T follicular helper cell (primary cell): ENCODE measurements around the gene LITAF.
"Not testable (repeated sequence)": the region's sequence is repeated elsewhere in the genome, so short reads cannot be mapped to it uniquely, and the experiment has no call there.

ENCODE experiments used
- DNase-seq: peaks from one replicate; pipeline ENCODE4 v3.0.0-alpha.2; 2020; ENCODE audit warnings: low read depth

LITAF gene

GRCh38 chr16:11572301-11572995 lies 14.3 kb downstream of the LITAF start:
- DNase-seq, result peak; percentile 64

- DNase-seq, result no peak
Observed at GRCh38 chr16:11571549-11571948, 15.2 kb downstream of the LITAF start.

GRCh38 chr16:11570806-11571205 lies 15.9 kb downstream of the LITAF start:
- no peak for DNase-seq

GRCh38 chr16:11570258-11570657 lies 16.5 kb downstream of the LITAF start:
- no peak for DNase-seq

- no peak for DNase-seq
Observed at GRCh38 chr16:11566398-11566797, 20.3 kb downstream of the LITAF start.

GRCh38 chr16:11565665-11566064 lies 21.1 kb downstream of the LITAF start:
- no peak for DNase-seq

- no peak for DNase-seq
Observed at GRCh38 chr16:11564046-11564926, 22.4 kb downstream of the LITAF start.

- no peak for DNase-seq
Observed at GRCh38 chr16:11563493-11564040, 23.2 kb downstream of the LITAF start.

- no peak for DNase-seq
Observed at GRCh38 chr16:11562941-11563340, 23.8 kb downstream of the LITAF start.

GRCh38 chr16:11562411-11562810 lies 24.3 kb downstream of the LITAF start:
- DNase-seq, result no peak

GRCh38 chr16:11561856-11562255 lies 24.9 kb downstream of the LITAF start:
- DNase-seq, result no peak

GRCh38 chr16:11561454-11561805 lies 25.3 kb downstream of the LITAF start:
- DNase-seq, result no peak

- DNase-seq, result peak; percentile 58
Observed at GRCh38 chr16:11560701-11561453, 25.8 kb downstream of the LITAF start.

GRCh38 chr16:11558308-11558823 lies 28.4 kb downstream of the LITAF start:
- DNase-seq, result not testable (repeated sequence)

- no peak for DNase-seq
Observed at GRCh38 chr16:11557801-11558200, 28.9 kb downstream of the LITAF start.

- no peak for DNase-seq
Observed at GRCh38 chr16:11556945-11557720, 29.6 kb downstream of the LITAF start.

- no peak for DNase-seq
Observed at GRCh38 chr16:11556214-11556819, 30.4 kb downstream of the LITAF start.

- no peak for DNase-seq
Observed at GRCh38 chr16:11554053-11554452, 32.7 kb downstream of the LITAF start.

GRCh38 chr16:11553371-11553770 lies 33.3 kb downstream of the LITAF start:
- no peak for DNase-seq

GRCh38 chr16:11552440-11552839 lies 34.3 kb downstream of the LITAF start:
- no peak for DNase-seq

- DNase-seq, result no peak
Observed at GRCh38 chr16:11551842-11552241, 34.9 kb downstream of the LITAF start.
